Uterus (tissue), 2 donors: Measurements from ENCODE around the gene DENND2A.
A peak's percentile ranks its signal among the peaks of the same experiment; 100 is the strongest.

ENCODE experiments used
- POLR2A ChIP-seq, 2 donors: fragments of 450-650 bp; IDR thresholded peaks; one replicate each; pipeline ENCODE4 v1.6.1; 2016; ENCODE audit warnings: antibody characterized with exemption in 2 of 2, mild to moderate bottlenecking in 1 of 2, moderate library complexity in 1 of 2
- TF ChIP-seq, protein P1 (sequence below), 4 experiments: fragments of 200-600 bp in 2 of 4; fragments of 450-650 bp in 2 of 4; sonication (generic) in 2 of 4; IDR thresholded peaks; one replicate each; pipeline ENCODE4 v1.5.1; 2016 to 2019; ENCODE audit warnings: antibody characterized with exemption in 4 of 4, mild to moderate bottlenecking in 2 of 4, moderate library complexity in 1 of 4

DNA sequence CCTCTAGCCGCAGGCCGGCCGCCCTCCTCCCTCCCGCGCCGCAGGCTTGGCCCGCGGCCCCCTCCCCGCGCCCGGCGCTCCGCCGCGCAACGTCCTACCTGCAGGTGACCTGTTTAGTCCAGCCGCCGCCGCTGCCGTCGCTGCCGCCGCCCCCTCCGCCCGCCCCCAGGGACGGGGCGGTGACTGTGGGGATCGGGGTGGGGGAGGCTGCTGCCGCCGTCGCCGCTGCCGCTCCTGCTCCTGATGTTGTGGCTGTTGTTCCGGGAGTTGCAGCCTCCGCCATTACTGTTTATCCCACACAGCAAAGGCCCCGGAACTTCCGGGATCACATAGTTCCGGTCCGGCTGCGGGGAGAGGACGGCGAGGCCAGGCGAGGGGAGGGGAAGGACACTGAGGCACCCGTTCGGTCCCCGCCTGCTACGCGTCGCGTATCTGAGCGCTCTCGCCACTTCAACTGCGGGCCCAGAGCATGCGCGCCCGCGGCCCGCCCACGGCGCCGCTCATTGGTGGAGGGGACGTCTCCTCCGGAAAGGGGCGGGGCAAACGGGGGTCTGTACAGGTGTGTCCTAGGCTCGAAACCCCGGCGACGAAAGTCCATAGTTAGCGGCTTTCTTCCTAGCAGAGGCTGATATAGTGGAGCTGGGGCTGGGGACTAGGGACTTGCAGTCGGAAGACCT is 161.4 kb downstream of the DENND2A start, which contains the start of gene MKRN1:
- TF ChIP-seq, protein P1, sequence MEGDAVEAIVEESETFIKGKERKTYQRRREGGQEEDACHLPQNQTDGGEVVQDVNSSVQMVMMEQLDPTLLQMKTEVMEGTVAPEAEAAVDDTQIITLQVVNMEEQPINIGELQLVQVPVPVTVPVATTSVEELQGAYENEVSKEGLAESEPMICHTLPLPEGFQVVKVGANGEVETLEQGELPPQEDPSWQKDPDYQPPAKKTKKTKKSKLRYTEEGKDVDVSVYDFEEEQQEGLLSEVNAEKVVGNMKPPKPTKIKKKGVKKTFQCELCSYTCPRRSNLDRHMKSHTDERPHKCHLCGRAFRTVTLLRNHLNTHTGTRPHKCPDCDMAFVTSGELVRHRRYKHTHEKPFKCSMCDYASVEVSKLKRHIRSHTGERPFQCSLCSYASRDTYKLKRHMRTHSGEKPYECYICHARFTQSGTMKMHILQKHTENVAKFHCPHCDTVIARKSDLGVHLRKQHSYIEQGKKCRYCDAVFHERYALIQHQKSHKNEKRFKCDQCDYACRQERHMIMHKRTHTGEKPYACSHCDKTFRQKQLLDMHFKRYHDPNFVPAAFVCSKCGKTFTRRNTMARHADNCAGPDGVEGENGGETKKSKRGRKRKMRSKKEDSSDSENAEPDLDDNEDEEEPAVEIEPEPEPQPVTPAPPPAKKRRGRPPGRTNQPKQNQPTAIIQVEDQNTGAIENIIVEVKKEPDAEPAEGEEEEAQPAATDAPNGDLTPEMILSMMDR (IDR thresholded peaks at IDR 0.05), result no peak
- TF ChIP-seq POLR2A (IDR thresholded peaks at IDR 0.05), result peak; percentile 70 to 73
